CD4-positive, alpha-beta T cell (primary cell): ENCODE results near the gene SUCLG2. TPM values are rescaled to one million over a fixed set of nuclear protein-coding genes. Genes with fewer than 3 reads are reported as not detected.
A peak's percentile ranks its signal among the peaks of the same experiment; 100 is the strongest.

Experiments
- ATAC-seq: fragments of 200-7000 bp; cut with Tn5 transposase; one replicate; pipeline ENCODE4 v1.10.0; 2022; ENCODE audit warnings: mild to moderate bottlenecking; ENCODE audit not compliant: poor library complexity
- CTCF ChIA-PET: fragments of 350-600 bp; sonication (Branson Sonifier 250); formaldehyde crosslinking; loops from one replicate; lab custom pipeline; 2021; ENCODE audit warnings: antibody characterized with exemption, inconsistent platforms; lab: Charles Lee
- POLR2A ChIA-PET: fragments of 350-600 bp; sonication (Branson Sonifier 250); formaldehyde crosslinking; loops from one replicate; lab custom pipeline; 2021; ENCODE audit warnings: antibody characterized with exemption, inconsistent platforms; lab: Charles Lee
- DNase-seq, 14 experiments: peaks; one replicate each; pipeline ENCODE4 v3.0.0-alpha.2; 2013 to 2020; ENCODE audit warnings: mixed read lengths in 2 of 14
- H3K27ac ChIP-seq, 2 donors: one replicate each; pipeline versions ENCODE4 v1.5.1 to v1.7.0; 2013; ENCODE audit warnings: low read length in 2 of 2, low read depth in 1 of 2, mild to moderate bottlenecking in 1 of 2
- H3K27me3 ChIP-seq, 2 experiments: 1 replicate in 1 of 2; 2 replicates in 1 of 2; pipeline versions ENCODE4 v1.6.1 to v1.7.0; 2013; ENCODE audit warnings: low read length in 2 of 2, control low read depth in 1 of 2, mild to moderate bottlenecking in 1 of 2, moderate library complexity in 1 of 2; ENCODE audit not compliant: insufficient read depth in 2 of 2, control insufficient read depth in 1 of 2
- H3K36me3 ChIP-seq: one replicate; pipeline ENCODE4 v1.6.1; 2013; ENCODE audit warnings: low read length, control low read depth; ENCODE audit not compliant: insufficient read depth
- H3K4me1 ChIP-seq: one replicate; pipeline ENCODE4 v1.6.1; 2013; ENCODE audit warnings: low read length, control low read depth; ENCODE audit not compliant: insufficient read depth
- H3K4me3 ChIP-seq: one replicate; pipeline ENCODE4 v1.5.1; 2013; ENCODE audit warnings: mild to moderate bottlenecking, low read length, moderate library complexity
- H3K9me3 ChIP-seq, 2 experiments: 1 replicate in 1 of 2; 2 replicates in 1 of 2; pipeline versions ENCODE4 v1.6.1 to v1.7.0; 2013; ENCODE audit warnings: low read length in 2 of 2, mild to moderate bottlenecking in 2 of 2, control low read depth in 1 of 2, moderate library complexity in 1 of 2; ENCODE audit not compliant: control insufficient read depth in 1 of 2, insufficient read depth in 1 of 2
- H3K27ac Mint-ChIP-seq: one replicate; pipeline ENCODE4 v1.8.0; 2020; ENCODE audit warnings: mixed read lengths
- H3K27me3 Mint-ChIP-seq: one replicate; pipeline ENCODE4 v1.8.0; 2021; ENCODE audit warnings: mixed read lengths
- H3K36me3 Mint-ChIP-seq: one replicate; pipeline ENCODE4 v1.8.0; 2021; ENCODE audit warnings: low read depth, mixed read lengths
- H3K4me1 Mint-ChIP-seq: one replicate; pipeline ENCODE4 v1.8.0; 2021; ENCODE audit warnings: low read depth, mixed read lengths
- H3K4me3 Mint-ChIP-seq: one replicate; pipeline ENCODE4 v1.8.0; 2020; ENCODE audit warnings: mild to moderate bottlenecking, mixed read lengths
- H3K9me3 Mint-ChIP-seq: one replicate; pipeline ENCODE4 v1.8.0; 2020; ENCODE audit warnings: mixed read lengths
- intact Hi-C, 2 experiments: fragments of 100-400 bp; cut with DNase I in 1 of 2; cut with micrococcal nuclease in 1 of 2; formaldehyde crosslinking; loops; one replicate each; pipeline versions ENCODE4 v1.15.1 to v1.9.0; 2023 to 2025; cut with DNase I, micrococcal nuclease
- total RNA-seq, 174 experiments: library from RNA in 2 of 174; stranded (reverse) in 2 of 174; gene quantifications; one replicate each; pipeline ENCODE4 v1.2.3 and lab custom pipeline; 2021 to 2026
- TF ChIP-seq, protein P1 (sequence below): fragments of 200-600 bp; IDR thresholded peaks from one replicate; pipeline ENCODE4 v1.8.0; 2022; ENCODE audit warnings: antibody characterized with exemption, mild to moderate bottlenecking

SUCLG2 gene
- total RNA-seq, 2 experiments from 2014 or later: 51.7 to 52.4 TPM

- no peak for ATAC-seq
- intact Hi-C loops: no loop called here
- Histone ChIP-seq H3K4me1 (peaks cover 5% of the 10 kb centered on the region), H3K4me3 (no peak overlapping the region), H3K36me3 (peaks cover 29% of the 10 kb centered on the region), H3K27me3 (no peaks in the 10 kb centered on the region), H3K27ac (no peak overlapping the region), H3K9me3 (no peaks in the 10 kb centered on the region)
- Mint-ChIP-seq H3K27me3 (no peaks in the 10 kb centered on the region), H3K27ac (peak overlapping the region; percentile 18), H3K36me3 (peaks cover 94% of the 10 kb centered on the region), H3K9me3 (no peaks in the 10 kb centered on the region), H3K4me1 (peaks cover 52% of the 10 kb centered on the region), H3K4me3 (no peak overlapping the region)
- CTCF ChIA-PET: no interaction called here
- TF ChIP-seq, protein P1, sequence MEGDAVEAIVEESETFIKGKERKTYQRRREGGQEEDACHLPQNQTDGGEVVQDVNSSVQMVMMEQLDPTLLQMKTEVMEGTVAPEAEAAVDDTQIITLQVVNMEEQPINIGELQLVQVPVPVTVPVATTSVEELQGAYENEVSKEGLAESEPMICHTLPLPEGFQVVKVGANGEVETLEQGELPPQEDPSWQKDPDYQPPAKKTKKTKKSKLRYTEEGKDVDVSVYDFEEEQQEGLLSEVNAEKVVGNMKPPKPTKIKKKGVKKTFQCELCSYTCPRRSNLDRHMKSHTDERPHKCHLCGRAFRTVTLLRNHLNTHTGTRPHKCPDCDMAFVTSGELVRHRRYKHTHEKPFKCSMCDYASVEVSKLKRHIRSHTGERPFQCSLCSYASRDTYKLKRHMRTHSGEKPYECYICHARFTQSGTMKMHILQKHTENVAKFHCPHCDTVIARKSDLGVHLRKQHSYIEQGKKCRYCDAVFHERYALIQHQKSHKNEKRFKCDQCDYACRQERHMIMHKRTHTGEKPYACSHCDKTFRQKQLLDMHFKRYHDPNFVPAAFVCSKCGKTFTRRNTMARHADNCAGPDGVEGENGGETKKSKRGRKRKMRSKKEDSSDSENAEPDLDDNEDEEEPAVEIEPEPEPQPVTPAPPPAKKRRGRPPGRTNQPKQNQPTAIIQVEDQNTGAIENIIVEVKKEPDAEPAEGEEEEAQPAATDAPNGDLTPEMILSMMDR: no peak
- POLR2A ChIA-PET: no interaction called here
- DNase-seq: no peak
Measured at GRCh38 chr3:67624687-67625086, 29.7 kb downstream of the SUCLG2 start.

DNA sequence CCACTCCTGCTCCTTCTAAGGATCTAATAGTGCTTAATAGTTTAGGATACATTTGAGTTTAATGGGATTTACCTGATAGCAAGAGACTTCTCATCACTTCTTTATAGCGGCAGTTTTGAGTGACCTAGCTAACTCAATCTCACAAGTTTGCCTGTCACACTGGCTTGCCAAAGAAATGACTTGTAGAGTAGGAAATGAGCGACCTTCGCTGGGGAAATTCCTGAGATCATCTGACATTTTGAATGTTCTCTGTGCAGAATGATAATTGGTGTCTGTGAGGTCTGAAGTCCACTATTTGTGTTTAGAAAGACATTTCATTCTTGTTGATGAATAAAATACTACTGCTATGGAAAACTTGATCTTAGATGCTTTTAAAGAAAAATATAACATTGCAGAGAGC, 30.3 kb downstream of the SUCLG2 start:
- no peak overlapping the region for H3K27ac Mint-ChIP-seq
- CTCF ChIA-PET: no interaction called here

GRCh38 chr3:67622652-67623051, 31.8 kb downstream of the SUCLG2 start:
- H3K36me3 Mint-ChIP-seq: peaks cover 94% of the 10 kb centered on the region
- ChIA-PET POLR2A (no interaction called here), CTCF (no interaction called here)
- no peak for DNase-seq
- Histone ChIP-seq H3K27ac (no peak overlapping the region), H3K9me3 (no peaks in the 10 kb centered on the region), H3K4me3 (no peak overlapping the region), H3K36me3 (peaks cover 40% of the 10 kb centered on the region), H3K4me1 (peaks cover 4% of the 10 kb centered on the region), H3K27me3 (no peaks in the 10 kb centered on the region)
- no peaks in the 10 kb centered on the region for H3K27me3 Mint-ChIP-seq
- intact Hi-C loops: no loop called here
- no peaks in the 10 kb centered on the region for H3K9me3 Mint-ChIP-seq
- H3K27ac Mint-ChIP-seq: no peak overlapping the region
- no peak for ATAC-seq
- peaks cover 37% of the 10 kb centered on the region for H3K4me1 Mint-ChIP-seq
- TF ChIP-seq, protein P1: no peak
- H3K4me3 Mint-ChIP-seq: no peak overlapping the region

More for the DNA sequence above, 30.3 kb downstream of the SUCLG2 start:
- H3K4me3 ChIP-seq: no peak overlapping the region
- Mint-ChIP-seq H3K9me3 (no peaks in the 10 kb centered on the region), H3K27me3 (no peaks in the 10 kb centered on the region), H3K4me1 (peaks cover 46% of the 10 kb centered on the region), H3K36me3 (peaks cover 94% of the 10 kb centered on the region), H3K4me3 (no peak overlapping the region)
- no peaks in the 10 kb centered on the region for H3K27me3 ChIP-seq
- peaks cover 29% of the 10 kb centered on the region for H3K36me3 ChIP-seq
- TF ChIP-seq, protein P1: no peak
- H3K27ac ChIP-seq: no peak overlapping the region
- peaks cover 5% of the 10 kb centered on the region for H3K4me1 ChIP-seq
- DNase-seq: no peak
- ATAC-seq: no peak
- no peaks in the 10 kb centered on the region for H3K9me3 ChIP-seq
- intact Hi-C loops: no loop called here
- POLR2A ChIA-PET: no interaction called here
